Measurements from ENCODE around the gene TUBB4A. TPM values are rescaled to one million over a fixed set of nuclear protein-coding genes. Genes with fewer than 3 reads are reported as not detected.

The TUBB4A gene
- total RNA-seq, 2 experiments from 2014 or later, result 9.7 to 16.0 TPM

GRCh38 chr19:6476155-6476895, 25.8 kb downstream of the TUBB4A start:
- Histone ChIP-seq H2AFZ (ENCODE audit: low read length) (no peak overlapping the region), H3K79me2 (ENCODE audit: insufficient read depth, low read depth, low read length) (peaks cover 3% of the 10 kb centered on the region; the same call in 1 of the 2 replicates), H3K4me3 (ENCODE audit: low read depth, low read length, poor library complexity, severe bottlenecking) (no peak overlapping the region), H3K9me2 (ENCODE audit: insufficient read depth, low read length) (no peaks in the 10 kb centered on the region), H3K36me3 (ENCODE audit: insufficient read depth, low read length) (peaks cover 37% of the 10 kb centered on the region), H3K27ac (ENCODE audit: low read depth, low read length, poor library complexity, severe bottlenecking) (no peak overlapping the region), H3K4me1 (ENCODE audit: insufficient read depth, low read length, poor library complexity, severe bottlenecking) (peaks cover 21% of the 10 kb centered on the region), H3K4me2 (ENCODE audit: low read length) (peak overlapping the region; percentile 24), H3K9me3 (ENCODE audit: low read length) (no peaks in the 10 kb centered on the region), H4K20me1 (ENCODE audit: insufficient read depth, low read length) (no peaks in the 10 kb centered on the region)
- TF ChIP-seq, protein P1, sequence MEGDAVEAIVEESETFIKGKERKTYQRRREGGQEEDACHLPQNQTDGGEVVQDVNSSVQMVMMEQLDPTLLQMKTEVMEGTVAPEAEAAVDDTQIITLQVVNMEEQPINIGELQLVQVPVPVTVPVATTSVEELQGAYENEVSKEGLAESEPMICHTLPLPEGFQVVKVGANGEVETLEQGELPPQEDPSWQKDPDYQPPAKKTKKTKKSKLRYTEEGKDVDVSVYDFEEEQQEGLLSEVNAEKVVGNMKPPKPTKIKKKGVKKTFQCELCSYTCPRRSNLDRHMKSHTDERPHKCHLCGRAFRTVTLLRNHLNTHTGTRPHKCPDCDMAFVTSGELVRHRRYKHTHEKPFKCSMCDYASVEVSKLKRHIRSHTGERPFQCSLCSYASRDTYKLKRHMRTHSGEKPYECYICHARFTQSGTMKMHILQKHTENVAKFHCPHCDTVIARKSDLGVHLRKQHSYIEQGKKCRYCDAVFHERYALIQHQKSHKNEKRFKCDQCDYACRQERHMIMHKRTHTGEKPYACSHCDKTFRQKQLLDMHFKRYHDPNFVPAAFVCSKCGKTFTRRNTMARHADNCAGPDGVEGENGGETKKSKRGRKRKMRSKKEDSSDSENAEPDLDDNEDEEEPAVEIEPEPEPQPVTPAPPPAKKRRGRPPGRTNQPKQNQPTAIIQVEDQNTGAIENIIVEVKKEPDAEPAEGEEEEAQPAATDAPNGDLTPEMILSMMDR (conservative IDR thresholded peaks at IDR 0.05; ENCODE audit: low read length), result no peak
- TF ChIP-seq EZH2phosphoT487 (IDR thresholded peaks at IDR 0.05; ENCODE audit: borderline replicate concordance, low read depth, low read length), result no peak
- CTCF ChIA-PET (ENCODE audit: unreplicated experiment), result no interaction called here
- intact Hi-C loops (cut with micrococcal nuclease; ENCODE audit: unreplicated experiment), result no loop called here
- POLR2A ChIA-PET, result interaction anchor here (0.5 to 1.0 kb wide), 4 partner anchors 12 to 842 kb away, joined by 3 to 4 read pairs (median 3); partner anchors contain the start of gene ALKBH7
- no TSS peak for BruUV-seq (replicated peaks)
- peak; percentile 93 for DNase-seq (ENCODE audit: low spot score)

DNA sequence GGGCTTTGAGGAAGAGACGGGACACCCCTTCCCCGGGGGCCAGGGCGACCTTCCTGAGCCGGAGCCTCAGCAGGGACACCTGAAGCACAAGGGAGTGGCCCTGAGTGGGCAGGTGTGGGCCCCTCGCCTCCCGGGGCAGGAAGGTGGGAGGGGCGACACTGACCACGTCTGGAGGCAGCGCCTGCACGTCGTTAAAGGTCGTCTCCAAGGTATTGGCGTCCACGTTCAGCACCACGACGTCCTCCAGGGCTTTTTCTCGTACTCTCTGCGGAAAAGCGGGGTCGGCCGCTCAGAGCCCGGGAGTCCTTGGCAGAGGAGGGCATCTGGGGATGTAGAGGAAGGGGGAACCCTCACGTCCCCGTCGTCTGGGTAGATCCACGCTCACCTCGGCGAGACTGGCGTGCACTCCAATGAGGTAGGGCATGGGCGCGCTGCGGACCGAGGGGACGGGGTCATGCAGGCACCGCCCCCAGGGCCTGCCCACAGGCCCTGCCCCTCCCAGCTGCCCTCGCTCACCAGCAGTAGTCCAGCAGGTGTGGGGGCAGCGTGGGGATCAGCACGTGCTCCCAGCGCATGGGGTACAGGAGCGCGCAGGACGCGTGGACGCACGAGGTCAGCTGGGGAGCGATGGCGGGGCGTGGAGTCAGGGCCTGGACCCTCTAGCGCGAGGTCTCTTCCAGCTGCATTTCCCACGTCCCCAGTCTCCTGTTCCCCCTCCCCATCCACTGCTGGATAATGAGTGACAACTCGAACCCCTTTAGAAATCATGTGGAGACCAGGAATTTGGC, 26.6 kb downstream of the TUBB4A start:
- H3K4me3 ChIP-seq (ENCODE audit: low read depth, low read length, poor library complexity, severe bottlenecking), result no peak overlapping the region
- no peaks in the 10 kb centered on the region for H3K79me2 ChIP-seq (ENCODE audit: insufficient read depth, low read depth, low read length)
- ChIA-PET POLR2A (interaction anchor here (0.5 to 1.0 kb wide), 3 partner anchors 12 to 346 kb away, joined by 3 to 4 read pairs (median 3); partner anchors contain the start of gene ALKBH7), CTCF (ENCODE audit: unreplicated experiment) (no interaction called here)
- no peak overlapping the region for H2AFZ ChIP-seq (ENCODE audit: low read length)
- peaks cover 17% of the 10 kb centered on the region for H3K4me1 ChIP-seq (ENCODE audit: insufficient read depth, low read length, poor library complexity, severe bottlenecking)
- DNase-seq (ENCODE audit: low spot score), result no peak
- intact Hi-C loops (cut with micrococcal nuclease; ENCODE audit: unreplicated experiment), result no loop called here
- H3K9me2 ChIP-seq (ENCODE audit: insufficient read depth, low read length), result no peaks in the 10 kb centered on the region
- no TSS peak for BruUV-seq (replicated peaks)
- H3K9me3 ChIP-seq (ENCODE audit: low read length), result no peaks in the 10 kb centered on the region
- H3K27ac ChIP-seq (ENCODE audit: low read depth, low read length, poor library complexity, severe bottlenecking), result no peak overlapping the region
- TF ChIP-seq, protein P1 (conservative IDR thresholded peaks at IDR 0.05; ENCODE audit: low read length), result no peak
- no peak for TF ChIP-seq EZH2phosphoT487 (IDR thresholded peaks at IDR 0.05; ENCODE audit: borderline replicate concordance, low read depth, low read length)
- H3K36me3 ChIP-seq (ENCODE audit: insufficient read depth, low read length), result peaks cover 42% of the 10 kb centered on the region
- H3K4me2 ChIP-seq (ENCODE audit: low read length), result no peak overlapping the region
- H4K20me1 ChIP-seq (ENCODE audit: insufficient read depth, low read length), result no peaks in the 10 kb centered on the region
